Hippocampal formation (tissue), 2 donors: ENCODE data around the gene MUC2.

Source experiments
- DNase-seq, 2 donors: peaks; one replicate each; lab custom pipeline; 2025; lab: John Stamatoyannopoulos, UW

MUC2 gene

DNA sequence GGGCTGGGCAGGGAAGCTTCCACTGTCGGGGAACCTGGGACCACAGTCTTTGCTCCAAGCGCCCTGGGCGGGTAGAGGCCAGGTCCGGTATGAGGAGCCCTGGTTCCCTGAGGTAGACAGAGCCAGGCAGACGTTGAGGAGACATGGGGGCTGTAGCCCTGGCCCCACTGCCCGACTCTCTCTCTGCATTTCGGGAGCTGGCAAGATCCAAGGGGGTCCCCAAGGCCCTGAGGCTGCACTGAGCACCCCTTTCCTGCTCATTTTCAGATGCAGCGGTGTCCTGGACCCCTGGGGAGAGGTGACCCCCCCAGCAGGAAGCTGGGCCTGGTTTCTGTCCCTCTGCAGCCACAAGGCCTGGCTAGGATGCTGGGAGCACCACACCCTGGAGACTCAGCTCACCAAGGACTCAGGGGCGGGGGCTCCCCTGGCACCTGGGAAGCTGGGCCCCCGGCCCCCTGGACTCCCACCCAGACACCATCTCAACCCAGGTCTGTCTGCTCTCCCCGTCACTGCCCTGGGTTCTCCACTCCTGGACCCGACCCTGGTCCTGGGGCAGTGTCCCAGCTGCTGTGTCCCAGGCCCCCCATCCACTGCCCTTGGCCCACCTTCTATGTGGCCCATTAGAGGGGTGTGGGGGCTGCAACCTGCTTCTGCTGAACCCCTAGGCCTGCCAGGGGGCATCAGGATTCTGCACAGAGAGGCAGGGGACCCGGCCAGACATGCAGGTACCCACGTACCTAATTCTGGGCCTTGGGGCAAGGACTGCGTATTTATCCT is 23.1 kb upstream of the MUC2 start:
- no peak for DNase-seq

DNA sequence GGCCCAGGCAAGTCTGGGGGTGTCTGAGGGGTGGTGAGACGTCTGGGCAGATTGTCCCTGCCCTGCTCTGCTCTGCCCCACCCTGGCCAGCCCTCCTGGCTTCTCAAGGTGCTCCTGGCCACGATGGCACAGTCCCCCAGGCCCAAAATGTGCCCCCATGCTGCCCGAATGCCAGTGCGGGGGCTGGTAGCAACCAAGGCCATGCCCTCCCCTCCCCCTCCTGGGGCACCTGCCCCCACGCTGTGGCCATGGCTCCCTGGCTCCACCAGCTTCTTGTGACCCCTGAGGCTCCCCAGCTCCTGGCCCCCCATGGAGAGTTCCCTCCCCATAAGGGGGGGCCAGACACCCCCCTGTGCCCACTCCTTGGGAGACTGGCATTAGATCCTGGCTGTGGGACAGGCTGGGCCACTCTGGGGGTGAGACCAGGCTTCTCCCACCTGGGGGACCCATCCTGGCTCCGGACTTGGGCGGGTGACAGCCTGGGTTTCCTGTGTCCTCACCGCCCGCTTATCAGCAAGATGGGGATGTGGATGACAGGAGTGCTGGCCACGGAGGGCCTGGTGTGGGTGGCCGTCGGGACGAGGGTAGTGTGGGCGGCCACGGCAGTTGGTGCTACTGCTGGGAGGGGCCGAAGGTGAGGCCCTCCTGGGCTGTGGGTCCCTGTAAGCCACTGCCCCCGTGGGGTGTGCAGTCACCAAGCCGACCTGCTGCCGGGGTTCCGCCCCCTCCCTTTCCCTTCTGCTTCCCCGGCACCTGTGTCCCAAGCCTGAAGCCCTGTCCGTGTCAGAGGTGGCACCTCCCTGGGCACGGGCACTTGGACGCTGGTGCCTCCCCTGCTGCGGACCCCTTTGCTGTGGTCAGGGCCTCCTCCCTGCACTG is 22.3 kb upstream of the MUC2 start:
- no peak for DNase-seq

DNA sequence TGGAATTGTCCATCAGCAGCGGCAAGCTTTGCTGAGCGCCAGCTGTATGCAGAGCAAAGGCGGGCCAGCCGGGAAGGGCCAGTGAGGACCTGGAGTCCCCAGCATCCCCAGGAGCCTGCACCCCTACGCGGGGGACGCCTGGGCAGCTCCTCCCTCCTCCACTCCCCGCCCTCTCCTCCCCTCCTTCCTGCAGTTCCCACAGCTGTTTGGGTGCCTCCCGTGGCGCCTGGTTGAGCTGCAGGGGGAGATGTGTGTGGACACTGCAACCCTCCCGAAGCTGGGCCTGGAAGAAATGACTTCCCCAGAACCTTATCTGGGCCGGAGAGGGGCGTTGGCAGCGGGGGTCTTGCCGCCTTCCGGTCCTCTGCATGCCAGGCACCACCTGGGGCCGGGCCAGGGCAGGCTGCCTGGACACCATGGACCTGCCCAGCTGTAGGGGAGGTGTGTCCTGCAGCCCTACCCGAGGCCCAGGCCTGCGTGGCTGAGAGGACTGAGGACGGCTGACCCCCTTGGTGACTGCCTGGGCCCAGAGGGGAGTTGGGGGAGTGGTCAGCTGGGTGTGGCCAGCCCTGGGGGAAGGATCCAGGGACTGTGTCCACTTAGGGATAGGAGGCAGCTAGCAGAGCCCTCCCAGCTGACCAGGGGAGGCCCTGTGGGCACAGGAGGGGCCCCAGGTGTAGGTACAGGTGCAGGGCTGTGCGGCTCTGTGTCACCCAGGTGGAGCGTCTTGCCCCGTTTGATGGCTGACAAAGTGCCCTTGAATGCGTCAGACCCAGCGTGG is 21.4 kb upstream of the MUC2 start:
- DNase-seq: no peak

DNA sequence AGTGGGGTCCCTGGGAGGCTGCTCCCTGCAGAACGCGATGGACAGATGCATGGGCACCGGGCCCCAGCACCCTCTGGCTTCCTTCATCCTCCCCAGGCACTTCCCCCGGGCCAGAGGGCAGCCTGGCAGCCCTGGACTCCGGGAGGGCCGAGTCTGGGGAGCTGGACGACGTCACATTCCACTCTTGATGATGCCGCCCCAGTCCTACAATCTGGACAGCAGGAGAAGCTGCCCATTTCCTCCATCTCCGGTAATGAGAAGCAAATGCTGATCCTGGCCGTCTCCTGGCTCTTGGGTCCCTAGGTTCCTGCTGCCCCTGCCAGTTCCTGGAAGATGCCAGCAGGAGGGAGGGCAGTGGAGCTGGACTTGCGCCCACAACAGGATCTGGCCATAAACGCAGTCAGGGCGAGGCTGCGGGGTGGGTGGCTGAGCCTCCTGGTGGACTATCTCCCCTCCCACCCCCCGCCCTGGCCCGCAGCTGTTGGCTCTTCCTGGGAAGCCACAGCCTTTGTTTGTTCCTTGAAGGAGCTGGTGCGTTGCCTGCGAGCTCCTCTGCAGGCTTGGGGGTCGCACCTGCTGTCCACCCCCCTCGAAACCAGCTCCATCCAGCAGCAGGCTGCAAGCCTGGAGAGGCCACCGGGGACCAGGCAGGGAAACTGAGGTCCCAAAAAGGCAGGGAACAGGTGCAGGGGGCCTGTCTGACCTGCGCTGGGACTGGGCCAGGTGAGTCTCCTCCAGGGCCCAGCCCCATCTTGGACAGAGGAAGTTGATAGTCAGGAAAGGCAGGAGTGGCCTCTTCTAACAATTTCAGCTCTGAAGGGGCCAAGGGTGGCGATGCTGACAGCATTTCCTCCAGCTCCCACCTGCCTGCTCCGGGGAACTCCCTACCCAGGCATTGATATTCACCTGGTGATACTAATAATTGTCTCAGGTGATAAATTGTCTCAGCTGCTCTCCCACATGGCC is 20.2 kb upstream of the MUC2 start:
- DNase-seq: no peak

- no peak for DNase-seq
Measured at GRCh38 chr11:1055109-1055703, 19.5 kb upstream of the MUC2 start.

DNA sequence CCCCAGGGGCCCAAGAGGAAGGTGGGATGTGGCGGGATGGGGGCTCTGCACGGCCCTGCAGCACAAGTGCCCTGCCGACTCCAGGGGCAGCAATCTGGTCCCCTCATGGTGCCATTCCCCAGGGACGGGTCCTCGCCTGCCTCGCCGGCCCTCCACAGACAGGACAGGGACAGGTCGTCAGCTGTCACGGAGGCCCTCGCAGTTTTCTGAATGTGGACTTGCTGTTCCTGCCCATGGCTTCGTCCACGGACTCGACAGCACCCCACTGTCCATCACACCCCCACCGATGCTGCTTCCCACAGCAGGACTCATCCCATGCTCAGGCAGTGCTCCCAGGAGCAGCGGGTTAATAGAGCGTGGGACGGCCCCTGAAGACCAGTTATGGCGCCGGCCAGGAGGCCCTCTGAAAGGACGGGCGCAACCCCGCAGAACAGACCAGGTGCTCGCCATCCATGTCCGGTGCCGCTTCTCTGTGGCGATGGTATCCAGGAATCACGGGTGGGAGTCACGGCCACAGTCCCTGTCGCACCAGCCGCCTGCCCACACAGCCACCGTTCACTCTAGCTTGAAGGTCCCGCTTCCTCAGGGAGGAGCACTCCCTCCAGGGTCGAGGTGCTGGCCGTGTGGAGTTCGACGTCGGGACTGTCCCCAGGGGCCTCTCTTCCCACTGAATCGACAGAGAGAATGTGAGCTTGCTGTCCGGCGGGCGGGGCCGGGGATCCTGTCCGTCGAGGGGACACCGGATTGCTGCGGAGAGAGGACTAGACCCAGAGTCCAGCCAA is 18.5 kb upstream of the MUC2 start:
- DNase-seq: no peak

DNA sequence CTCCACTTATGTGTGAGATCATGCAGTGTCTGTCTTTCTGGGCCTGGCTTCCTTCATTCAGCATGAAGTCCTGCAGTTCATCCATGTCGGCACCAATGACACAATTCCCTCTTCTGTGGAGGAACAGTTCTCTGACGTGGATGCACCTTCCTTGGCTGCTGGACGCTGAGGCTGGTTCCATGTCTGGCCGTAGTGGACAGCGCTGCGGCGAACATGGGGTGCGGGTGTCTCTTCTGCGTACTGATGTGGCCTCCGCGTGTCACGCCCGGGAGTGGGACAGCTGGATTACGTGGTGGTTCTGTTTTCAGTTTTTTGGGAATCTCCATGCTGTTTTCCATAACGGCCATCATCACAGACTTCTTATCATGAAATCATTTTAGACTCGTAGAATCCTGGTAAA is 16.9 kb upstream of the MUC2 start:
- DNase-seq: no peak

- DNase-seq: no peak
Measured at GRCh38 chr11:1059759-1060158, 14.9 kb upstream of the MUC2 start.

DNA sequence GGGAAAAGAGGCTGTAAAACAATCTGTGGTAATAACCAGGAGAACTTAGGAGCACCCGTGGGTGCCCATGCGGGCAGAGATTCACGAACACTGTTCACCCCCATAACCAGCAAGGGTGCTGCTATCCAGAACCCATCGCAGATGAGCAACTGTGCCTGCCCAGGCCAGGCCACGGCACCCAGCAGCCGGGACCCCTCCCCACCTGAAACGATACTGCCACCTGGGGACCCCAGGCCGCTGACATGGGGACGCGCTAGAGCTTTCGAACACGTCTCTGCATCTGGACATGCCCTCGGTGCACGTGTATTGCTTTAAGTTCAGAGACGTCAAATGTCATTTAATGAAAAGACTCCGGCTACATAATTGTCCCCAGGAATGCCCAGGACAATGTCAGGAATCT is 14.3 kb upstream of the MUC2 start:
- DNase-seq: no peak

DNA sequence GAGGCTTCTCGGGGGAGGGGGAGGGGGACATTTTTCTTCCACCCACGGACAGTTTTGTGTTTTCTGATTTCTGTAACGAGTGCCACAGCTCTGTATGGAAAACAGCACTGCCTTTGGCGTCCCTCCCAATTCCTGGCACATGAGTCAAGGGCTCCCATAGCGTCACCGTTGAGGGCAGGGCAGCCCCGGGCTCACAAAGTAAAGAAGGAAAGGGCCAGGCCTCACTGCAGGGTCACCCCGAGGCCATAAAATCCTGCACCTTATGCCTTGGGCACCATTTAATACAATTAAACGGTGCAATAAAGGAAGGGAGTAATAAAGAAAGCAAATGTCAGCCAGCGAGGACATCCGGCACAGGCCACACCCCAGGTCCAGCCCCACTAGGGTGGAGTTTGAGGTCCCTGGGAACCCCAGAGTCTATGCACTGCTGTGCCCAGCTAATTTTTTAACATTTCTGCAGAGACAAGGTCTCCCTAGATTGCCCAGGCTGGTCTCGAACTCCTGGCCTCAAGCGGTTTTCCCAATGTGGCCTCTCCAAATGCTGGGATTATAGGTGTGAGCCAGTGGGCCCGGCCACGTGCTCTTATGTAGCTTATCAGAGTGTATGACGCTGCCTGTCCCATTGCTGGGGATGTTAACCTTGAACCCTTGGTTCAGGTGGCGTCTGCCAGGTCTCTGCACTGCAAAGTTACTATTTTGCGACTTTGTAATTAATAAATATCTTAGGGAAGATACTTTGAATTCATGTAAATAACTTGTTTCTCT is 13.6 kb upstream of the MUC2 start:
- no peak for DNase-seq

DNA sequence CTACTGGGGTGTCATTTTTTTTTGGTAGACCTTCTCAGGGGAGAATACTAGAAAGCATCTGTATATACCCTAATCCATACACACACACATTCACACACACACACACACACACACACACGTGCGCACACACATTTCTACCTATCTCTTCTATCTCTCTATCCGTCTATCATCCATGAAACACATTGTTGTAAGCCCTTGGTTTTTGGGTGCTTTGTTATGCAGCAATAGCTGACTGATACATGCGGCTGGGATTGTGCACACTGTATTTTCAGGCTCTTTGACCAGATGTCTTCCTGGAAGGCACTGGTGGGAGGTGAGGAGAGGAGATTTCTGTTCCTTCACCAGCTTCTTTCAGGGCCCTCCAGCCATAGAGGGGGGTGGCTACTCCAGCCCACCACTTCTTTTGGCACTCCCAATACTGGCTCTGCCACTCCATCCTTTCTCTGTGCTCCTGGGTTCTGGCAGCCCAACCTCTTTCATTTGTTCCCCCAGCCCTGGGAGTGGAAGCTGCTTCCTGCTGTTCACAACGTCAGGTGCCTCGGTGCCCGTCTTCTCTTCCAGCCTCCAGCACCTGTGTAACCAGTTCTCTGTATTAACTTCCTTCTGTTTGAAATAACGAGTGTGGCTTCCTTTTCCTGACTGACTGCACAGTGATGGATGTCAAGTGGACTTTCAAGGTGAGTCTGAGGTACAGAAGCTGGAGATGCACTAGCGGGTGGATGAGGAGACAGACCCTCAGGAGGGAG is 12.4 kb upstream of the MUC2 start:
- no peak for DNase-seq

GRCh38 chr11:1064167-1064566 is 10.5 kb upstream of the MUC2 start:
- no peak for DNase-seq

DNA sequence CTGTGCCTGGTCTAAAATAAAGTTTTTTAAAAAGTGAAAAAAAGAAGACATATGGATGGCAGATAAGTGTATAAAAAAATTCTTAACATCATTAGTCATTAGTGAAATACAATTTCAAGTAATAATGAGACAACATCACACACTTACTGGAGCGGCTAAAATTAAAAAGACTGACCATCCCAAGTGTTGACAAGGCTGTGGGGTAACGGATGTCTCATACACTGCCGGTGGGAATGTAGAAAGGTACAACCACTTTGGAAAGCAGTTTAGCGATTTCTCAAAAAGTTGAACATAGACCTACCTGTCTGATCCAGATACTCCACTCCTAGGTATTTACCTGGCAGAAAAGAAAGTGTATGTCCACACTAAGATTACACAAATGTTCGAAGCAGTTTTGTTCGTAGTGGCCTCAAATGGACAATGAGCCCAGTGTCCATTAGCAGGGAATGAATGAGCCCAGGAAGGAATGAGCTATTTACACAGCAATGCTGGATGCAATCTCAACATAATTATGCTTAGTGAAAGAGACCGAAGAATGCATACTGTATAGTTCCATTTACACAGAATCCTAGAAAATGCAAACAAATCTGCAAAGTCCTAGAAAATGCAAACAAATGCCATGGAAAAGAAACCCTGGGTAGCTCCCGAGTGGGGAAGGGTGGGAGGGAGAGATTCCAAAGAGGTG is 6.7 kb upstream of the MUC2 start:
- DNase-seq: no peak

- no peak for DNase-seq
Measured at GRCh38 chr11:1069740-1070139, 4.9 kb upstream of the MUC2 start.

GRCh38 chr11:1070594-1071462 is 3.8 kb upstream of the MUC2 start:
- DNase-seq: no peak

GRCh38 chr11:1071571-1072115 is 3.0 kb upstream of the MUC2 start:
- DNase-seq: no peak
